Vagina (tissue), 2 donors: ENCODE results near the gene MTHFS.

Experiments
- POLR2A ChIP-seq, 2 donors: fragments of 450-650 bp; IDR thresholded peaks; one replicate each; pipeline ENCODE4 v1.6.1; 2017; ENCODE audit warnings: antibody characterized with exemption in 2 of 2, mild to moderate bottlenecking in 2 of 2, moderate library complexity in 2 of 2
- POLR2AphosphoS5 ChIP-seq, 2 donors: sonication (generic); formaldehyde crosslinking; IDR thresholded peaks; one replicate each; pipeline ENCODE4 v1.9.0; 2017; ENCODE audit warnings: antibody characterized with exemption in 2 of 2, mild to moderate bottlenecking in 2 of 2, low read depth in 1 of 2; ENCODE audit not compliant: insufficient read depth in 1 of 2
- TF ChIP-seq, protein P1 (sequence below), 3 experiments: fragments of 450-650 bp in 2 of 3; fragments of 200-600 bp in 1 of 3; sonication (generic) in 1 of 3; IDR thresholded peaks; one replicate each; pipeline ENCODE4 v1.5.1; 2017 to 2019; ENCODE audit warnings: antibody characterized with exemption in 3 of 3, mild to moderate bottlenecking in 2 of 3, moderate library complexity in 2 of 3

DNA sequence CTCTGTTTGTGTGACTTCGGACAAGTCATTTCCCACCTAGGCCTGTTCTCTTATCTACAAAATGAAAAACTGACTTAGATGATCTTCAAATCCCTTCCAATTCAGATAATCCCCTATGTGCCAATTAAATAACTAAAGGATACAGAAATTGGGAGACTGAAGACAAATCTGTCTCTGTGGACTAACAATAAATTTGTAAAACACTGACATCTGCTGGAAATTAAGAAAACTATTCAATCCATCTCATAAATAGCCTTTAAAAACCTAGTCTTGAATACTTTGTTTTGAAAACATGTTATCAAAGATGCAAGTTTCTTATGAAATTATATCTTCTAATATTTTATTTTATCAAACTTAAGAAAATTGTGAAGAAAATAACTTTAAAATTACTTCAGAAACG lies 38.3 kb downstream of the MTHFS start:
- TF ChIP-seq, protein P1, sequence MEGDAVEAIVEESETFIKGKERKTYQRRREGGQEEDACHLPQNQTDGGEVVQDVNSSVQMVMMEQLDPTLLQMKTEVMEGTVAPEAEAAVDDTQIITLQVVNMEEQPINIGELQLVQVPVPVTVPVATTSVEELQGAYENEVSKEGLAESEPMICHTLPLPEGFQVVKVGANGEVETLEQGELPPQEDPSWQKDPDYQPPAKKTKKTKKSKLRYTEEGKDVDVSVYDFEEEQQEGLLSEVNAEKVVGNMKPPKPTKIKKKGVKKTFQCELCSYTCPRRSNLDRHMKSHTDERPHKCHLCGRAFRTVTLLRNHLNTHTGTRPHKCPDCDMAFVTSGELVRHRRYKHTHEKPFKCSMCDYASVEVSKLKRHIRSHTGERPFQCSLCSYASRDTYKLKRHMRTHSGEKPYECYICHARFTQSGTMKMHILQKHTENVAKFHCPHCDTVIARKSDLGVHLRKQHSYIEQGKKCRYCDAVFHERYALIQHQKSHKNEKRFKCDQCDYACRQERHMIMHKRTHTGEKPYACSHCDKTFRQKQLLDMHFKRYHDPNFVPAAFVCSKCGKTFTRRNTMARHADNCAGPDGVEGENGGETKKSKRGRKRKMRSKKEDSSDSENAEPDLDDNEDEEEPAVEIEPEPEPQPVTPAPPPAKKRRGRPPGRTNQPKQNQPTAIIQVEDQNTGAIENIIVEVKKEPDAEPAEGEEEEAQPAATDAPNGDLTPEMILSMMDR (IDR thresholded peaks at IDR 0.05) = no peak
- TF ChIP-seq POLR2A (IDR thresholded peaks at IDR 0.05) (no peak), POLR2AphosphoS5 (IDR thresholded peaks at IDR 0.05; ENCODE audit: insufficient read depth in 1 of 2, low read depth in 1 of 2) (no peak)
